PFSK-1 (cell line): ENCODE measurements around the gene BNC1. TPM values are rescaled to one million over a fixed set of nuclear protein-coding genes. Genes with fewer than 3 reads are reported as not detected.

Source experiments
- FOXP2 ChIP-seq: optimal IDR thresholded peaks from 2 replicates; pipeline ENCODE3; 2011; ENCODE audit warnings: borderline replicate concordance, control low read depth, inconsistent platforms; ENCODE audit not compliant: insufficient read depth; ENCODE audit errors: extremely low read length, extremely low read depth
- POLR2AphosphoS5 ChIP-seq: IDR thresholded peaks from 2 replicates; pipeline ENCODE4 v1.6.1; 2012; ENCODE audit warnings: low read depth, mild to moderate bottlenecking, control low read depth, low read length, moderate library complexity
- REST ChIP-seq, 2 experiments: IDR thresholded peaks; 2 replicates each; pipeline versions ENCODE4 v1.6.1 to v1.8.0; 2011 to 2012; ENCODE audit warnings: low read depth in 2 of 2, low read length in 2 of 2, control low read depth in 1 of 2, inconsistent platforms in 1 of 2, mild to moderate bottlenecking in 1 of 2, moderate library complexity in 1 of 2; ENCODE audit not compliant: insufficient read depth in 1 of 2
- SIN3A ChIP-seq: IDR thresholded peaks from 2 replicates; pipeline ENCODE4 v1.6.1; 2012; ENCODE audit warnings: mild to moderate bottlenecking, low read length, moderate library complexity, borderline replicate concordance; ENCODE audit not compliant: insufficient read depth
- TAF1 ChIP-seq: IDR thresholded peaks from 2 replicates; pipeline ENCODE4 v1.6.1; 2012; ENCODE audit warnings: low read length, control low read depth, borderline replicate concordance; ENCODE audit not compliant: insufficient read depth
- polyA plus RNA-seq: library from polyadenylated mRNA; unstranded; fragments of >200 nt; gene quantifications from one replicate; pipeline ENCODE4 v1.2.1, GENCODE V29; 2012; ENCODE audit warnings: low read depth, missing spikeins; ENCODE audit not compliant: insufficient read length

BNC1 gene
- not detected for polyA plus RNA-seq

GRCh38 chr15:83284559-83285283, at the start of gene BNC1:
Gene BNC1 (minus strand): TSS chr15:83284664. CDS start chr15:83284628, 36 bp downstream.
- TF ChIP-seq TAF1: no peak
- TF ChIP-seq REST (IDR thresholded peaks at IDR 0.05; ENCODE audit: insufficient read depth in 1 of 2, low read depth in 2 of 2, low read length in 2 of 2): no peak
- no peak for TF ChIP-seq POLR2AphosphoS5
- TF ChIP-seq SIN3A: no peak
- no peak for TF ChIP-seq FOXP2

GRCh38 chr15:83327041-83327440, 42.6 kb upstream of the BNC1 start:
- TF ChIP-seq REST (IDR thresholded peaks at IDR 0.05; ENCODE audit: insufficient read depth in 1 of 2, low read depth in 2 of 2, low read length in 2 of 2) (no peak), FOXP2 (no peak), POLR2AphosphoS5 (no peak), SIN3A (no peak), TAF1 (no peak)

GRCh38 chr15:83324799-83325198, 40.3 kb upstream of the BNC1 start:
- TF ChIP-seq SIN3A: no peak
- no peak for TF ChIP-seq REST (IDR thresholded peaks at IDR 0.05; ENCODE audit: insufficient read depth in 1 of 2, low read depth in 2 of 2, low read length in 2 of 2)
- TF ChIP-seq FOXP2: no peak
- TF ChIP-seq POLR2AphosphoS5: no peak
- no peak for TF ChIP-seq TAF1

GRCh38 chr15:83323296-83323711, 38.8 kb upstream of the BNC1 start:
- no peak for TF ChIP-seq POLR2AphosphoS5

GRCh38 chr15:83322691-83323090, 38.2 kb upstream of the BNC1 start:
- TF ChIP-seq POLR2AphosphoS5 (no peak), REST (IDR thresholded peaks at IDR 0.05; ENCODE audit: insufficient read depth in 1 of 2, low read depth in 2 of 2, low read length in 2 of 2) (no peak), SIN3A (no peak), FOXP2 (no peak), TAF1 (no peak)
